ENCODE data around the gene FHOD3.

GRCh38 chr18:36273347-36273746 is 24.2 kb upstream of the FHOD3 start:
- TF ChIP-seq CTCF (IDR thresholded peaks at IDR 0.05) (no peak), CBX2 (IDR thresholded peaks at IDR 0.05; ENCODE audit: borderline replicate concordance, low read depth) (no peak), ESRRA (IDR thresholded peaks at IDR 0.05; ENCODE audit: borderline replicate concordance, low read length) (no peak), FOSB (CRISPR knock-in tag; IDR thresholded peaks at IDR 0.05) (no peak), POLR2A (IDR thresholded peaks at IDR 0.05; ENCODE audit: low read length) (no peak), REST (IDR thresholded peaks at IDR 0.05) (no peak), RFX5 (IDR thresholded peaks at IDR 0.05) (no peak)
